ENCODE measurements around the gene PAPLN. TPM values are rescaled to one million over a fixed set of nuclear protein-coding genes. Genes with fewer than 3 reads are reported as not detected.

PAPLN gene
- total RNA-seq, 1 experiment from 2014 or later = 9.6 TPM

- Histone ChIP-seq H3K9ac (ENCODE audit: low read length) (no peak overlapping the region), H4K20me1 (ENCODE audit: insufficient read depth) (no peaks in the 10 kb centered on the region), H3K27me3 (ENCODE audit: insufficient read depth, low read length) (no peaks in the 10 kb centered on the region), H3K27ac (ENCODE audit: low read depth, low read length) (no peak overlapping the region), H3K9me2 (ENCODE audit: insufficient read depth) (no peaks in the 10 kb centered on the region), H3K4me3 (replicated peaks in 1 of 2; ENCODE audit: low read depth in 1 of 2, low read length in 2 of 2) (no peak overlapping the region), H3K36me3 (ENCODE audit: control insufficient read depth in 1 of 2, insufficient read depth in 2 of 2, low read length in 2 of 2) (no peaks in the 10 kb centered on the region), H3K9me3 (ENCODE audit: control insufficient read depth in 1 of 2, insufficient read depth in 1 of 2, low read depth in 1 of 2, low read length in 2 of 2) (no peaks in the 10 kb centered on the region), H2AFZ (ENCODE audit: low read depth, low read length, poor library complexity, severe bottlenecking) (no peak overlapping the region), H3K79me2 (ENCODE audit: insufficient read depth, low read length) (no peaks in the 10 kb centered on the region), H3K4me2 (ENCODE audit: low read length) (peak overlapping the region; percentile 3; the same call in 1 of the 2 replicates), H3K4me1 (ENCODE audit: control insufficient read depth in 1 of 2, insufficient read depth in 2 of 2, low read length in 2 of 2) (peaks cover 0 to 5% of the 10 kb centered on the region in 2 experiments; a peak in 2 of 4 replicates)
- intact Hi-C loops (cut with micrococcal nuclease) = no loop called here
- CTCF ChIA-PET = interaction anchor here (1.9 kb wide), 1 partner anchor 16 kb away, joined by 15 read pairs; no protein-coding TSS in a partner anchor
- BruUV-seq (replicated peaks) = no TSS peak
- ATAC-seq (no peak), DNase-seq (ENCODE audit: low read depth, low spot score) (no peak)
- TF ChIP-seq, protein P1, sequence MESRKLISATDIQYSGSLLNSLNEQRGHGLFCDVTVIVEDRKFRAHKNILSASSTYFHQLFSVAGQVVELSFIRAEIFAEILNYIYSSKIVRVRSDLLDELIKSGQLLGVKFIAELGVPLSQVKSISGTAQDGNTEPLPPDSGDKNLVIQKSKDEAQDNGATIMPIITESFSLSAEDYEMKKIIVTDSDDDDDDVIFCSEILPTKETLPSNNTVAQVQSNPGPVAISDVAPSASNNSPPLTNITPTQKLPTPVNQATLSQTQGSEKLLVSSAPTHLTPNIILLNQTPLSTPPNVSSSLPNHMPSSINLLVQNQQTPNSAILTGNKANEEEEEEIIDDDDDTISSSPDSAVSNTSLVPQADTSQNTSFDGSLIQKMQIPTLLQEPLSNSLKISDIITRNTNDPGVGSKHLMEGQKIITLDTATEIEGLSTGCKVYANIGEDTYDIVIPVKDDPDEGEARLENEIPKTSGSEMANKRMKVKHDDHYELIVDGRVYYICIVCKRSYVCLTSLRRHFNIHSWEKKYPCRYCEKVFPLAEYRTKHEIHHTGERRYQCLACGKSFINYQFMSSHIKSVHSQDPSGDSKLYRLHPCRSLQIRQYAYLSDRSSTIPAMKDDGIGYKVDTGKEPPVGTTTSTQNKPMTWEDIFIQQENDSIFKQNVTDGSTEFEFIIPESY (IDR thresholded peaks at IDR 0.05; ENCODE audit: extremely low read depth, insufficient replicate concordance, low read length) = no peak
- no peak for TF ChIP-seq ELF1 (IDR thresholded peaks at IDR 0.05; ENCODE audit: borderline replicate concordance, low read depth)
- TF ChIP-seq EGR1 (IDR thresholded peaks at IDR 0.05; ENCODE audit: low read depth) = no peak
- TF ChIP-seq SRF (IDR thresholded peaks at IDR 0.05; ENCODE audit: low read depth) = no peak
- no peak for TF ChIP-seq TCF7L2 (IDR thresholded peaks at IDR 0.05; ENCODE audit: borderline replicate concordance, extremely low read depth, insufficient read depth, insufficient read length)
- TF ChIP-seq, protein P2, sequence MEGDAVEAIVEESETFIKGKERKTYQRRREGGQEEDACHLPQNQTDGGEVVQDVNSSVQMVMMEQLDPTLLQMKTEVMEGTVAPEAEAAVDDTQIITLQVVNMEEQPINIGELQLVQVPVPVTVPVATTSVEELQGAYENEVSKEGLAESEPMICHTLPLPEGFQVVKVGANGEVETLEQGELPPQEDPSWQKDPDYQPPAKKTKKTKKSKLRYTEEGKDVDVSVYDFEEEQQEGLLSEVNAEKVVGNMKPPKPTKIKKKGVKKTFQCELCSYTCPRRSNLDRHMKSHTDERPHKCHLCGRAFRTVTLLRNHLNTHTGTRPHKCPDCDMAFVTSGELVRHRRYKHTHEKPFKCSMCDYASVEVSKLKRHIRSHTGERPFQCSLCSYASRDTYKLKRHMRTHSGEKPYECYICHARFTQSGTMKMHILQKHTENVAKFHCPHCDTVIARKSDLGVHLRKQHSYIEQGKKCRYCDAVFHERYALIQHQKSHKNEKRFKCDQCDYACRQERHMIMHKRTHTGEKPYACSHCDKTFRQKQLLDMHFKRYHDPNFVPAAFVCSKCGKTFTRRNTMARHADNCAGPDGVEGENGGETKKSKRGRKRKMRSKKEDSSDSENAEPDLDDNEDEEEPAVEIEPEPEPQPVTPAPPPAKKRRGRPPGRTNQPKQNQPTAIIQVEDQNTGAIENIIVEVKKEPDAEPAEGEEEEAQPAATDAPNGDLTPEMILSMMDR (IDR thresholded peaks at IDR 0.05 in 2 of 3, conservative IDR thresholded peaks at IDR 0.05 in 1 of 3; ENCODE audit: borderline replicate concordance in 1 of 3, insufficient read depth in 1 of 3, low read depth in 2 of 3, low read length in 2 of 3) = no peak
- RAD21 ChIA-PET (ENCODE audit: low non-redundant PET in 1 of 2, low total read pairs in 2 of 2, uncharacterized antibody in 2 of 2, unreplicated experiment in 2 of 2) = no interaction called here
- POLR2A ChIA-PET = no interaction called here
These were observed 74.4 kb downstream of the PAPLN start for GRCh38 chr14:73311708-73312030.
